Measurements from ENCODE around the gene SMC4.
A peak's percentile ranks its signal among the peaks of the same experiment; 100 is the strongest.

Gene SMC4

DNA sequence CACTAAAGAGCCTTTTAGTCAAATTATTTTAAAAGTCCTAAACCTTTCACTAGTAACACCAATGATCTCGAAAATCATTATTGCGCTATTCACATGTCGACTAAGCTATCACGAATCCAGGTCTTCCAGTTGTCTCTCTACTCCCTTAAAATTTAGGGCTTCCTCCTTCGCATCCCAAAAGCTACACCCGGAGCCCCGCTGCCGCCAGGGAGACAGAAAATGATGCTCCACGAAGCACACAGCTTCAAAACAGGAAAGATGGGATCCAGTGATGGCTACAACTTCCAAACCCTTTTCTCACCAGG, 678 bp upstream of the SMC4 start:
- H3K4me3 ChIP-seq = peak overlapping the region; percentile 91
- no peak for DNase-seq (ENCODE audit: low spot score)
- peak overlapping the region; percentile 85 to 95 for H3K27ac ChIP-seq
- TF ChIP-seq, protein P1, sequence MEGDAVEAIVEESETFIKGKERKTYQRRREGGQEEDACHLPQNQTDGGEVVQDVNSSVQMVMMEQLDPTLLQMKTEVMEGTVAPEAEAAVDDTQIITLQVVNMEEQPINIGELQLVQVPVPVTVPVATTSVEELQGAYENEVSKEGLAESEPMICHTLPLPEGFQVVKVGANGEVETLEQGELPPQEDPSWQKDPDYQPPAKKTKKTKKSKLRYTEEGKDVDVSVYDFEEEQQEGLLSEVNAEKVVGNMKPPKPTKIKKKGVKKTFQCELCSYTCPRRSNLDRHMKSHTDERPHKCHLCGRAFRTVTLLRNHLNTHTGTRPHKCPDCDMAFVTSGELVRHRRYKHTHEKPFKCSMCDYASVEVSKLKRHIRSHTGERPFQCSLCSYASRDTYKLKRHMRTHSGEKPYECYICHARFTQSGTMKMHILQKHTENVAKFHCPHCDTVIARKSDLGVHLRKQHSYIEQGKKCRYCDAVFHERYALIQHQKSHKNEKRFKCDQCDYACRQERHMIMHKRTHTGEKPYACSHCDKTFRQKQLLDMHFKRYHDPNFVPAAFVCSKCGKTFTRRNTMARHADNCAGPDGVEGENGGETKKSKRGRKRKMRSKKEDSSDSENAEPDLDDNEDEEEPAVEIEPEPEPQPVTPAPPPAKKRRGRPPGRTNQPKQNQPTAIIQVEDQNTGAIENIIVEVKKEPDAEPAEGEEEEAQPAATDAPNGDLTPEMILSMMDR (IDR thresholded peaks at IDR 0.05) = no peak

GRCh38 chr3:160400030-160400701, 716 bp downstream of the SMC4 start:
- TF ChIP-seq, protein P1 (IDR thresholded peaks at IDR 0.05) = no peak
- Histone ChIP-seq H3K27ac (peak overlapping the region; percentile 85 to 95), H3K4me3 (peak overlapping the region; percentile 91)
- DNase-seq (ENCODE audit: low spot score) = peak; percentile 85

DNA sequence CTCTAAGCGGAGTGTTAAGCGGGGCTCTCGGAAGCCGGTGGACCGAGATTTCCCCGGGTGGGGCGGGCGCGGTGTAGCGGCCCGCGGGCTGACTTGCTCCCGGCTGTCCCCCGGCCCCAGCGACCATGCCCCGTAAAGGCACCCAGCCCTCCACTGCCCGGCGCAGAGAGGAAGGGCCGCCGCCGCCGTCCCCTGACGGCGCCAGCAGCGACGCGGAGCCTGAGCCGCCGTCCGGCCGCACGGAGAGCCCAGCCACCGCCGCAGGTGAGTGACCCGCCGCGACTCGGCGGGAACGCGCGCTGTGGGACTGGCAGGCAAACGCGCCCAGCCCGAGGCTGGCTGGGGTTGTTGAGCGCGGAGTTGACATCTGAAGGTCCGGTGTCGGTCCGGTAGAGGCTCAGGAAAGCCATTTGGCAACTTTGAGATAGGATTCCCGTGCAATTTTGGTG, 1.3 kb downstream of the SMC4 start:
- TF ChIP-seq, protein P1 (IDR thresholded peaks at IDR 0.05) = no peak
- peak; percentile 73 for DNase-seq (ENCODE audit: low spot score)
- Histone ChIP-seq H3K27ac (peak overlapping the region; percentile 85 to 95), H3K4me3 (peak overlapping the region; percentile 91)

DNA sequence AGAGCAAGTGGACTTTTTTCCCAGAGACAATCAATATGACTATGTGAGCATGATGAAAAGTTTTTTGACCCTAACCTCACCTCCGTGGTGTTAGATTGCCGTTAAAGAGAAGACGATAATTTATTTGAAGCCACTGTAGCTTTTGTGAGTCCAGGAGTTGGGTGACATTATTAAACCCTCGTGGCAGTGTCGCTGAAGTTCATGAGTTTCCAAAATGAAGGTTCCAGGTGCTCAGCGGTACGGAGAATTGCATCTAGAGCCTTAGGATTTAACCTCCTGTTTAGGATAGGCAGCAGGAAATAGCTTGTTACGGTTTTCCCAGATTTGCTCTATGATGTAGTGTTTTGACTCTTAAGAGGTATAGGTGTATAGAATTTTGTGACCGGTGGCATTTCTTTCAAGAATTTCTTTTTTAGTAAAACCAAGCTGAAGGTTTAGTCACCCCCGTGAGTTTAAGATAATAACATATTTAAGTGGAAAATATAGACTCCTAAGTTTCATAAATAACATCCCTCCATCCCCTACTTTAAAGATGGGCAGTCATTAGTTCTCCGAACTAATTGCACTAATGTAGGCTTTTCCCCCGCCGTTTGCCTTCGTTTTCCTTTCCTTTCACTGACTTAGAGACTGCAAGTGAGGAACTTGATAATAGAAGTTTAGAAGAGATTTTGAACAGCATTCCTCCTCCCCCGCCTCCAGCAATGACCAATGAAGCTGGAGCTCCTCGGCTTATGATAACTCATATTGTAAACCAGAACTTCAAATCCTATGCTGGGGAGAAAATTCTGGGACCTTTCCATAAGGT, 2.0 kb downstream of the SMC4 start:
- Histone ChIP-seq H3K27ac (peak overlapping the region; percentile 85 to 95), H3K4me3 (peak overlapping the region; percentile 91)
- TF ChIP-seq, protein P1 (IDR thresholded peaks at IDR 0.05) = no peak
- DNase-seq (ENCODE audit: low spot score) = peak; percentile 75

DNA sequence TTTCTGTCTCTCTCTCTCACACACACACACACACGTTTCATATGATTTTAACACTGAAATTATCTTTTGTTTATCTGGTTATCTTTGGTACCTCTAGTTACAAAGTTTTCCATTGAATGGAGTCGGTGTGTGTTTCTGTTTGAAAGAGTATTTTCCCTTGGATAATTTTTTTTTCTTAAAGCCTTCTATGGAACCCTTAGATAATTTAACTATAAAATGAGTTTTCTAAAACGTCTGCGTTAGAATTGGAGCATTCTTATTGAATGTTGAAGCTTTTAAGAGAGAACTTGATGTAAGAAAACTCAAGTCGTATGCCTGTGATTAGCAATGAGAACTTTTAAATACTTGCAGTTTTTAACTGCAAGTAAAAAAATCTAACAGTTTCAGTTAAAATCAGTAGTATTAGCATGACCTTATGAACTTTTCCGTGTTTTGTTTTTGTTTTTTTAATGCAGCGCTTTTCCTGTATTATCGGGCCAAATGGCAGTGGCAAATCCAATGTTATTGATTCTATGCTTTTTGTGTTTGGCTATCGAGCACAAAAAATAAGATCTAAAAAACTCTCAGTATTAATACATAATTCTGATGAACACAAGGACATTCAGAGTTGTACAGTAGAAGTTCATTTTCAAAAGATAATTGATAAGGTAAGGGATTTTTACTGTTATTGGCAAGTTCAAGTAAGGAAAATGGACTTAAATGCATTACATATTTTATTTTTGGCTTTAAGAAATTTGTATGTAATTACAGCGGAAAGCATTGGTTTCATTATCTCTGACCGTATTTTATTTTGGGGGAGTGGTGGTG, 3.0 kb downstream of the SMC4 start:
- H3K4me3 ChIP-seq = peak overlapping the region; percentile 91
- H3K27ac ChIP-seq = peak overlapping the region; percentile 85 to 95
- TF ChIP-seq, protein P1 (IDR thresholded peaks at IDR 0.05) = no peak
- DNase-seq (ENCODE audit: low spot score) = no peak

DNA sequence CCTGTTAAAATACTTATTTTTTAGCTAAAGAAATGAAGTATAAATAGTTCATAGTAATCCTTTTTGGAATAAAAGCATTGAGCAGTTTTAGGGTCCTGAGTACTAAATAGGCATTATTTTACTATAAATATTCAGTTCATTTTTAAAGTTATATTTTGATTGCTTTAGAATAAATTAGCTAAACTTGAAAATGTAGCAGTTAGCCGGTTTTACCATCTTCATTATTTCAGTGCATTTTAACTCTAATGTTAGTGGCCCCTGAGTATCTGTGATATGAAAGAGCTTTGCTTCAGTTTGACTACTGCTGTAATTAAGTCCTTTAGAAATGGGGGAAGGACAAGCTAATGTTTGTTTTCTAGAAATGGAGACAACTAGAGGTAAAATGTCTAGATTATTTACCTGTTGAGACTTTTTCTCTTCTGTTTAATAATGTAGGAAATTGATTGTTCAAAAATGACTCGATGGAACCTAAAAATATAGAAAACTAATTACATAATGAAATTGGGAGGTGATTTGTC, 3.6 kb downstream of the SMC4 start:
- Histone ChIP-seq H3K4me3 (peak overlapping the region; percentile 91), H3K27ac (peak overlapping the region; percentile 60 to 85)
- DNase-seq (ENCODE audit: low spot score) = no peak
- TF ChIP-seq, protein P1 (IDR thresholded peaks at IDR 0.05) = no peak
